WI38 (cell line): Measurements from ENCODE around the gene MAN1C1.

Source experiments
- H3K4me3 ChIP-seq: 2 replicates; pipeline ENCODE4 v1.5.1; 2011; ENCODE audit warnings: low read depth, mild to moderate bottlenecking, control low read depth, low read length
- CTCF ChIP-seq: IDR thresholded peaks from 2 replicates; pipeline ENCODE4 v1.5.1; 2012; ENCODE audit warnings: low read depth, mild to moderate bottlenecking, control low read depth, low read length

The MAN1C1 gene

GRCh38 chr1:25746299-25747045 is 129.9 kb downstream of the MAN1C1 start:
- TF ChIP-seq CTCF: no peak

GRCh38 chr1:25747046-25747719 is 130.6 kb downstream of the MAN1C1 start:
- H3K4me3 ChIP-seq: no peak overlapping the region
- no peak for TF ChIP-seq CTCF

More at GRCh38 chr1:25746299-25747045, 129.9 kb downstream of the MAN1C1 start:
- H3K4me3 ChIP-seq: no peak overlapping the region

- TF ChIP-seq CTCF: no peak
- no peak overlapping the region for H3K4me3 ChIP-seq
These were observed 132.1 kb downstream of the MAN1C1 start for GRCh38 chr1:25748531-25749205.

DNA sequence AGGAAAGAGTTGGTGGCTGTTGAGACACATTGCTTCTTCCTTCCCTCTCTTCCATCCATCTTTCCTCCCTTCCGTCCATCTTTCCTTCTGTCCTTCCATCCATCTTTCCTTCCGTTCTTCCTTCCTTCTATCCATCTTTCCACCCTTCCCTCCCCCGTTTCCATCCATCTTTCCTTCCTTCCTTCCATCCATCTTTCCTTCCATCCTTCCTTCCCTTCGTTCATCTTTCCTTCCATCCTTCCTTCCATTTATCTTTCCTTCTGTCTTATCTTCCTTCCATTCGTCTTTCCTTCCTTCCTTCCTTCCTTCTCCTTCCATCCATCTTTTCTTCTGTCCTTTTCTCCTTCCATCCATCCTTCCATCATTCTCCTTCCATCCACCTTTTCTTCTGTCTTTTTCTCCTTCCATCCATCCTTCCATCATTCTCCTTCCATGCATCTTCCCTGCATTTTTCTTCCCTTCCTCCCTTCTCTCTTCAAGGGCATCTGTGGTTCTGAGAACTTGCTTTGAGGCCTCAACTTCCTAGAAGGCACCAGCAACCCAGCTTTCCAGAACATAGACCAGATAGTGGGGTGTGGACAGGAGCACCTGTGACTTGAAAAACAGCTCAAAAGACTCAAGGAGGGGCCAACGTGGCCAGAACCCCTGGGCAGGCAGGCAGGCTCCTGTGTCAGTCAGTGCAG is 134.5 kb downstream of the MAN1C1 start:
- H3K4me3 ChIP-seq: no peak overlapping the region
- no peak for TF ChIP-seq CTCF

GRCh38 chr1:25754470-25755181 is 138.0 kb downstream of the MAN1C1 start:
- no peak for TF ChIP-seq CTCF
- H3K4me3 ChIP-seq: no peak overlapping the region

DNA sequence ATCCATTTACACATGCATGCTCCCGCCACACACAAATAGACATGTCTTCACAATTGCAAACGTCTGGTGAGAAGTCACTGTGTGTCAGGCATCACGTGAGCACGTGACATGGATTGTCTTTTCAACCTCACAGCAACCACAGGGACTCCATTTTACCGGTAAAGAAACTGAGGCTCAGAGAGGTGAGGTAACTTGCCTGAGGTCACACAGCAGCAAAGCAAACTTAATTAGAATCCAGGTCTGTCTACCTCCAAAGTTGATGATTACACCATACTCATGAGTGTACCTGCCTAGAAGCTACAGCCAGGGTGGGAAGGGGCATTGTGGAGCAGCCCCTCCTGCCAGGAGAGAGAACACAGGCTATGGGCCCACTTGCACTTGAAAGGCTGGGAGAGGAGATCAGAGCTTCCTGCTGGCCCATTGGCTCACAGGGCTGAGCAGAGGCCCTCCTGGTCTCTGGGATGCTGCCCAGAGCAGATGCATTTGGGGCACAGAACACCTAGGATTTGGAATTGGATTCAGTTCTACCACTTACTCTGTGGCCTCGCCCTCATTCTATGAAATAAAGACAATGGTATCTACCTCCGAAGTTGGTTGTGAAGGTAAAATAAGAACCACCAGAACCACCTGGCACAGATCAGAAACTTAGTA is 139.0 kb downstream of the MAN1C1 start:
- H3K4me3 ChIP-seq: no peak overlapping the region
- no peak for TF ChIP-seq CTCF
